ENCODE data around the gene MED28. TPM values are rescaled to one million over a fixed set of nuclear protein-coding genes. Genes with fewer than 3 reads are reported as not detected.

The MED28 gene
- total RNA-seq, 2 donors from 2014 or later, result 8.8 to 19.8 TPM

DNA sequence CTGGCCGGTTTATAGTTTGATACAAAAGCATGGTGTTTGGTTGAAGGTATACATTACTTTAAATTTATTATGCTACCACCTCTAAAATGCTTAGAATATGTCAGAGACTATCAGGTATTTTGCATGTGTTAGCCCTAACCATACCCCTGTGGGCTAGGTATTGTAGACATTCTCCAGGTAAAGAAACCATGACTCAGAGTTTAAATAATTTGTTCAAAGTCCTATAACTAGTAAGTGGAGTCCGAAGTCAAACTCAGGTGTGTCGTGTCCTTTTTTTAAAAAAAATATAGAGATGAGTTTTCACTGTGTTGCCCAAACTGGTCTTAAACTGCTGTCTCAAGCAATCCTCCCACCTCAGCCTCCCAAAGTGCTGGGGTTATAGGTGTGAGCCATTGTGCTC lies 25.1 kb upstream of the MED28 start:
- no peak for TF ChIP-seq POLR2A (IDR thresholded peaks at IDR 0.05)
- TF ChIP-seq, protein P1, sequence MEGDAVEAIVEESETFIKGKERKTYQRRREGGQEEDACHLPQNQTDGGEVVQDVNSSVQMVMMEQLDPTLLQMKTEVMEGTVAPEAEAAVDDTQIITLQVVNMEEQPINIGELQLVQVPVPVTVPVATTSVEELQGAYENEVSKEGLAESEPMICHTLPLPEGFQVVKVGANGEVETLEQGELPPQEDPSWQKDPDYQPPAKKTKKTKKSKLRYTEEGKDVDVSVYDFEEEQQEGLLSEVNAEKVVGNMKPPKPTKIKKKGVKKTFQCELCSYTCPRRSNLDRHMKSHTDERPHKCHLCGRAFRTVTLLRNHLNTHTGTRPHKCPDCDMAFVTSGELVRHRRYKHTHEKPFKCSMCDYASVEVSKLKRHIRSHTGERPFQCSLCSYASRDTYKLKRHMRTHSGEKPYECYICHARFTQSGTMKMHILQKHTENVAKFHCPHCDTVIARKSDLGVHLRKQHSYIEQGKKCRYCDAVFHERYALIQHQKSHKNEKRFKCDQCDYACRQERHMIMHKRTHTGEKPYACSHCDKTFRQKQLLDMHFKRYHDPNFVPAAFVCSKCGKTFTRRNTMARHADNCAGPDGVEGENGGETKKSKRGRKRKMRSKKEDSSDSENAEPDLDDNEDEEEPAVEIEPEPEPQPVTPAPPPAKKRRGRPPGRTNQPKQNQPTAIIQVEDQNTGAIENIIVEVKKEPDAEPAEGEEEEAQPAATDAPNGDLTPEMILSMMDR (IDR thresholded peaks at IDR 0.05), result no peak
- H3K4me1 ChIP-seq, result no peaks in the 10 kb centered on the region
- intact Hi-C loops (cut with DNase I), result no loop called here
- whole genome bisulfite sequencing, 2 donors, result 89 to 95% methylated on average over 3 of the region's 3 CpGs
- peaks cover 8 to 20% of the 10 kb centered on the region in 2 donors for H3K36me3 ChIP-seq (replicated peaks in 1 of 2; ENCODE audit: insufficient read depth in 1 of 2, low read depth in 2 of 2)
- no peaks in the 10 kb centered on the region for H3K27me3 ChIP-seq
- H3K9me3 ChIP-seq, result no peaks in the 10 kb centered on the region
- DNase-seq (no peak), ATAC-seq (no peak)
- H3K4me3 ChIP-seq, result no peak overlapping the region
- H3K27ac ChIP-seq, result no peak overlapping the region

DNA sequence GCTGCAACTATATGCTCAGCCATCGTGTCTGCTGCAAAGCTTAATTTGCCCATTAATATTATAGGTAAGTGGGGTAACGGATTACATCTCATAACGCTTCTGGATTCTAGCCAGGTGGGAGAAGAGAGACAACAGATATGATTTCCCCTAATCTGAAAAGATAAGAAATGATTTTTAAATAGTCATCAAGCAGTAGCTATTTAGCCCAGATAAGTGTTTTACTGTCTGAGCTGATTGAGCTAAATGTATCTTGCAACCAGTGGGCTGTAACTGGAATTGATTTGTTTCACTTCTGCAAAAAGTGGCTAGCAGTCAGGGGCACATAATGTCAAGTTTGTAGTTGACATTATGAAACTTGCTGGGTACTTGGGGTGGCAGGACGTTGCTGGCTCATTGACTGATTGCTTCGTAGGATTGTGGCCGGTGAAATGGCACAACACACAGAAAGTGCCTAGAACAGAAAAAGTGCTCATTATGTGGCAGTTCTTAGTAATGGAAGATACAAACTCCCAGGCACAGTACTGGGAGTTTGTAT lies 18.9 kb upstream of the MED28 start:
- Histone ChIP-seq H3K4me3 (no peak overlapping the region), H3K4me1 (no peaks in the 10 kb centered on the region), H3K9me3 (no peaks in the 10 kb centered on the region), H3K36me3 (replicated peaks in 1 of 2; ENCODE audit: insufficient read depth in 1 of 2, low read depth in 2 of 2) (peaks cover 5 to 20% of the 10 kb centered on the region in 2 donors), H3K27me3 (no peaks in the 10 kb centered on the region), H3K27ac (no peak overlapping the region)
- ATAC-seq, result no peak
- WGBS, 2 donors, result 70 to 82% methylated on average over 6 of the region's 6 CpGs
- TF ChIP-seq, protein P1 (IDR thresholded peaks at IDR 0.05), result no peak
- intact Hi-C loops (cut with DNase I), result no loop called here
- peak in 1 of 4 donors; percentile 32 for DNase-seq

DNA sequence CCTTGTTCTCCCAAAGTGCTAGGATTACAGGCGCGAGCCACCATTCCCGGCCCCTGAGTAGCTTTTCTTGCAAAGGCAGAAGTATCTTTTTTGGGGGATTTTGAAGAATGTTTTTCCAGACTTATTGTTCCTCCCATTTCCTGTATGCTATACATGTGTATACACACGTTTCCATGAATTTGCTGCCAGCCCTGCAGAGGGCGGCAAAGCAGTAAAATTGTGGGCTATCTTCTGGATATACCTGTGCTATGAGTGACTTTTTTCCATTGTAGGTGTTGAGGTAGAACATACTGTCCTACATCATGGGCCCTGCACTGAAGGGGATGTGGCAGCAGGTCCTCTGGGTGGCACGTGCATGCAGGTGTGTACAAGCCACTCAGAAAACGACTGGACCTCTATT lies 16.9 kb upstream of the MED28 start:
- TF ChIP-seq, protein P1 (IDR thresholded peaks at IDR 0.05), result peak in 3 of 7 experiments; percentile 15 to 29 (median 20)
- TF ChIP-seq POLR2A (IDR thresholded peaks at IDR 0.05), result no peak
- Histone ChIP-seq H3K36me3 (replicated peaks in 1 of 2; ENCODE audit: insufficient read depth in 1 of 2, low read depth in 2 of 2) (peaks cover 0 to 17% of the 10 kb centered on the region in 2 donors), H3K27ac (no peak overlapping the region), H3K4me3 (no peak overlapping the region), H3K9me3 (no peaks in the 10 kb centered on the region), H3K4me1 (no peaks in the 10 kb centered on the region), H3K27me3 (no peaks in the 10 kb centered on the region)
- 70 to 72% methylated on average over 7 of the region's 7 CpGs for WGBS, 2 donors
- ATAC-seq (peak; percentile 35), DNase-seq (peak in 1 of 4 donors; percentile 35)
- intact Hi-C loops (cut with DNase I), result no loop called here

DNA sequence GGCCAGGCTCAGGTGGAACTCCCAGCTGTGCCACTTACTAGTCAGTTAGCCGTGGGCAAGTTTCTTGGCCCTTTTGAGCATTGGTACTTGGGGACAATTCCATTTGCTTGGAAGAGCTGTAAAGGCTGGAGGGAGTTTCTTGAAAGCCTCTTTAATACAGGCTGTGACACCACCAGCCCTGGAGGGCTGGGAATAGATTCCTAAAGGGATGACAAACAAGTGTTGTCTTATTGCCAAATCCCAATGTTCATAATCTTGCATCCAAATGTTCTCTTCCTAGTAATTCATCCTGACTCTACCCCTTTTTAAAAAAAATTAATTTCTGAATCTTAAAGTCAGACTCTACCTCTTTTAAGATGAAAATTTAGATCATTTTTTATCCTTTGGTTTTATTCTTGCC lies 14.6 kb upstream of the MED28 start:
- DNase-seq (no peak), ATAC-seq (no peak)
- intact Hi-C loops (cut with DNase I), result no loop called here
- Histone ChIP-seq H3K4me3 (no peak overlapping the region), H3K27me3 (no peaks in the 10 kb centered on the region), H3K36me3 (replicated peaks in 1 of 2; ENCODE audit: insufficient read depth in 1 of 2, low read depth in 2 of 2) (peaks cover 0 to 17% of the 10 kb centered on the region in 2 donors), H3K4me1 (no peaks in the 10 kb centered on the region), H3K27ac (no peak overlapping the region), H3K9me3 (no peaks in the 10 kb centered on the region)
- TF ChIP-seq, protein P1 (IDR thresholded peaks at IDR 0.05), result no peak
- TF ChIP-seq POLR2A (IDR thresholded peaks at IDR 0.05), result no peak
- WGBS, 2 donors, result 96 to 100% methylated on average over 1 of the region's 1 CpG

DNA sequence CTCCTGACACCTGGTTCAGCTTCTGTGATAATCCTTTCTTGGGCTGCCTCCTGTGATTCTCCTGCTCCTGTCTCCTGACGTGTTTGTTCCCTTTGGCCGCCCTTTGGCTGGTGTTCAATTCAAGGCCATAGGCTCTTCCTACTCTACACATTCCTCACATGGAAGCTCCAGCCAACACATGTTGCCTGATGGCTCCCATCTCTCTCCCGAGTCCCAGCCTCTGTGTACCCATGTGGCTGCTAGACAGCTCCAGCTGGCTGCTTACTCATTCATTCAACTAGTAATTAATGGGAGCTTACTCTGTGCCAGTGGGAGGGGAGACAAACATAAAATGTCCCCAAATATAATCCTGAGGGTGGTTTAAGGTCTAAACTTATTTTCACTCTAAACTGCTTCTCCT lies 9.2 kb upstream of the MED28 start:
- peaks cover 0 to 12% of the 10 kb centered on the region in 2 donors for H3K36me3 ChIP-seq (replicated peaks in 1 of 2; ENCODE audit: insufficient read depth in 1 of 2, low read depth in 2 of 2)
- H3K4me3 ChIP-seq, result no peak overlapping the region
- H3K27me3 ChIP-seq, result no peaks in the 10 kb centered on the region
- intact Hi-C loops (cut with DNase I), result no loop called here
- no peak for ATAC-seq
- DNase-seq, result no peak
- H3K9me3 ChIP-seq, result no peaks in the 10 kb centered on the region
- H3K27ac ChIP-seq, result no peak overlapping the region
- H3K4me1 ChIP-seq, result no peaks in the 10 kb centered on the region
- 71 to 80% methylated on average over 3 of the region's 3 CpGs for WGBS, 2 donors
- TF ChIP-seq, protein P1 (IDR thresholded peaks at IDR 0.05), result no peak
- no peak for TF ChIP-seq POLR2A (IDR thresholded peaks at IDR 0.05)

All from body of pancreas (tissue), 4 donors.